RWPE2 (cell line): ENCODE data around the gene LRRC45.
A peak's percentile ranks its signal among the peaks of the same experiment; 100 is the strongest.

ENCODE experiments used
- ATAC-seq: fragments of 200-7000 bp; cut with Tn5 transposase; 3 replicates; pipeline ENCODE4 v1.9.1; 2021; ENCODE audit warnings: low read depth
- DNase-seq: peaks from one replicate; pipeline ENCODE4 v3.0.0-alpha.2; 2020; ENCODE audit warnings: low spot score
- H3K27ac ChIP-seq: fragments of 450-650 bp; 2 replicates; pipeline ENCODE4 v1.5.1; 2017; ENCODE audit warnings: mild to moderate bottlenecking; ENCODE audit not compliant: poor library complexity, severe bottlenecking
- H3K27me3 ChIP-seq: fragments of 250-450 bp; sonication (Bioruptor Pico); 2 replicates; pipeline ENCODE4 v1.5.1; 2021; ENCODE audit warnings: mild to moderate bottlenecking, moderate library complexity; ENCODE audit not compliant: insufficient read depth, poor library complexity, severe bottlenecking
- H3K36me3 ChIP-seq: fragments of 250-450 bp; sonication (Bioruptor Pico); 2 replicates; pipeline ENCODE4 v1.5.1; 2020; ENCODE audit warnings: low read depth, mild to moderate bottlenecking, moderate library complexity
- H3K4me1 ChIP-seq: fragments of 250-450 bp; sonication (Bioruptor Pico); 2 replicates; pipeline ENCODE4 v1.5.1; 2021; ENCODE audit warnings: mild to moderate bottlenecking, moderate library complexity; ENCODE audit not compliant: insufficient read depth, poor library complexity, severe bottlenecking
- H3K4me3 ChIP-seq: fragments of 250-450 bp; sonication (Bioruptor Pico); 2 replicates; pipeline ENCODE4 v1.5.1; 2021; ENCODE audit warnings: mild to moderate bottlenecking, moderate library complexity; ENCODE audit not compliant: severe bottlenecking
- H3K9me3 ChIP-seq: fragments of 250-450 bp; sonication (Bioruptor Pico); 2 replicates; pipeline ENCODE4 v1.5.1; 2021; ENCODE audit warnings: mild to moderate bottlenecking, moderate library complexity; ENCODE audit not compliant: severe bottlenecking
- CTCF ChIP-seq: fragments of 450-650 bp; IDR thresholded peaks from one replicate; pipeline ENCODE4 v1.5.1; 2017; ENCODE audit warnings: mild to moderate bottlenecking, moderate library complexity; ENCODE audit not compliant: poor library complexity, severe bottlenecking

LRRC45 gene

DNA sequence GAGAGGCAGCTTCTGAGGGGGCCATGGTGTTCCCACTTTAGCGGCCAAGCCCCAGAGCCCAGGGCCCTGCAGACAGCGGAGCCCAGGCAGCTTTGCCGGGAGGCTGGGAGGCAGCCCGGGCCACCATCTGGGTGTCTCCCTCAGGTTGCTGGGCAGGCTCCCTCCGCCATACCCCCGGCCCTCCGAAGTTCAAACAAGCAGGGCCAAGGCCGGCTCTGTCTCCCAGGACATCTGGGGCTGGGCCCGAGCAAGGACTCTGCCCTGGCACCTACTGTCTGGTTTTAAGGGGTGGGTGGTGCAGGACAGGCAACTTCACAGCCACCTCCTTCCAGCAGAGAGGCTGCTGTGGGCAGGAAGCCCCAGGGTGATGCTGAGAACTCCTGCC is 39.9 kb downstream of the LRRC45 start:
- no peaks in the 10 kb centered on the region for H3K4me1 ChIP-seq
- no peaks in the 10 kb centered on the region for H3K27me3 ChIP-seq
- no peak overlapping the region for H3K27ac ChIP-seq
- H3K9me3 ChIP-seq = no peaks in the 10 kb centered on the region
- no peak overlapping the region for H3K4me3 ChIP-seq
- H3K36me3 ChIP-seq = peaks cover 63% of the 10 kb centered on the region
- ATAC-seq (no peak), DNase-seq (no peak)
- TF ChIP-seq CTCF = no peak

DNA sequence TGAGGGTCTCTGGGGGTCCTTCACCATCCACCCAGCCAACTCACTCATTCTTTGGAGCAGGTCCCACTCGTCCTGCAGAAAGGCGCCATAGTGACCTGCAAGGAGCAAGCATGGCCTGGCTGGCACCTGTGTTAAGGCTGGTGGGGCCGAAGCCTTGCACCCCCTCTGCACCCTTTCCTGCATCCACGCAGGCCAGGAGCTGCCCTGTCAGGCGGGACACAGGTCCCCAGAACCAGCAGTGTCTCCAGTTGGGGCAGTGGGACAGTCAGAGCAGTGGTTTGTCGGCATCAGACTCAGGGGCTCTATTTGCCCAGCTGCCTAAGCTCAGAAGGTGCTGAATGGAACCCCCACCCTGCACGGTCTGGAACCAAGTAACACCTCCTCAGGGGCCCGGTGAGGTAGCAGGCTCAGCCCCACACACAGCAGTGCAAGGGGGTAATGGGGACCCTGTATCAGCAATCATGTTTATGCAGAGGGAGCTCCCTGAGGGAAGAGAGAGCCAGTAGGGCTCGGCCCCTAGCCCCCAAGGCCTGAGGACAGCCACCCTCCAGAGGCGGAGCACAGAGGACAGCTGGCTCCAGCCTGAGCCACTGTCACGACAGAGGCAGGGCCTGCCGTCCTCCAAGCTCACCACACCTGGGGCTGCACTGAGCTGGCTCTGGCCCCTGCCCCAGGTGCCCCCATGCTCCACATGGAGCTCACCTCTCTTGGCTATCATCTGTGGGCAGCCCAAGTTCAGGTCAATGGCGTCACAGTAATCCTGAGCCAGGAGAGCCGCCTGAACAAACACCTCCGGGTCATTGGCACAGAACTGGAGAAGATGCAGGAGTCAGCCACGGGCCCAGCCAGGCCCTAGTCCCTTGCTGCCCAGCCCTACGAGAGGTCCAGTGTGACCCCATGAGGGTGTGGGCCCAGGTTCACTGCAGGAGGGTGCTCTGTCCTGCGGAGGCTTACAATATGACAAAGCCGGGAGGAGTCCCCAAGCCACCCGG is 40.6 kb downstream of the LRRC45 start:
- no peak overlapping the region for H3K27ac ChIP-seq
- ATAC-seq (no peak), DNase-seq (no peak)
- TF ChIP-seq CTCF = no peak
- H3K9me3 ChIP-seq = no peaks in the 10 kb centered on the region
- H3K36me3 ChIP-seq = peaks cover 55% of the 10 kb centered on the region
- no peak overlapping the region for H3K4me3 ChIP-seq
- no peaks in the 10 kb centered on the region for H3K27me3 ChIP-seq
- H3K4me1 ChIP-seq = no peaks in the 10 kb centered on the region

DNA sequence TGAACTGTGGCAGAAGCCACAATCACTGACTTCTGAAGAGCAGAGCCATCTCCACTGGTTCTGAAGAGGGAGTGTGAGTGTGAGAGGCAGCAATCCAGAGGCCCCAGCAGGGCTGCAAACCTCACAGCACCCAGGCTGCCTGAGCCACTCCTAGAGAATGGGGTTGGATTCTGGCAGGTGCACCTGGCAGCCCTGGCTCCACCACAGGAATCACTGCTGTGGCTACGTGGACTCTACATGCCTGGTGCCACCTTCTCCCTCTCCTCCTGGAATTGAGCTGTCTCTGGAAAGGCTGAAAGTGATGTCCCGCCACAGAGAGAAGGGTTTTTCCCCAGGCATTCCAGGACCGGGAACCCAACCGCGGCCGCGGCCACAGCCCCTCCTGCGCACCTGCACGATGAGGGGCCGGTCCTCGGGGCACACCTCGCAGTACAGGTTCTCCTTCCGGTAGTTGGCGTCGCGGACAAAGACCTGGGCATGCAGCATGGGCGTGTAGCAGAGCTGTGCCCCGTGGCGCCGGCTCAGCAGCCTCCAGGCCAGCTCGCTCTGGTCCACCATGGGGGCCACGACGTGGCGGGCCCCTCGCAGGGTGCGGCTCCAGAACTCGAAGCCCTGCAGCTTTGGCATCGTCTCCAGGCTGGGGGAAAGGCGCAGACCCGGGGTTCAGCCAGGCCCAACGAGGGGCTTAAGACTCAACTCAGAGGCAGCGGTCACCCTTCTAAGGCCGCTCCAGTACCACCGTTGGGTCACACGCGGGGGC is 41.5 kb downstream of the LRRC45 start:
- ATAC-seq = peak; percentile 47; the same call in 2 of the 3 replicates

DNA sequence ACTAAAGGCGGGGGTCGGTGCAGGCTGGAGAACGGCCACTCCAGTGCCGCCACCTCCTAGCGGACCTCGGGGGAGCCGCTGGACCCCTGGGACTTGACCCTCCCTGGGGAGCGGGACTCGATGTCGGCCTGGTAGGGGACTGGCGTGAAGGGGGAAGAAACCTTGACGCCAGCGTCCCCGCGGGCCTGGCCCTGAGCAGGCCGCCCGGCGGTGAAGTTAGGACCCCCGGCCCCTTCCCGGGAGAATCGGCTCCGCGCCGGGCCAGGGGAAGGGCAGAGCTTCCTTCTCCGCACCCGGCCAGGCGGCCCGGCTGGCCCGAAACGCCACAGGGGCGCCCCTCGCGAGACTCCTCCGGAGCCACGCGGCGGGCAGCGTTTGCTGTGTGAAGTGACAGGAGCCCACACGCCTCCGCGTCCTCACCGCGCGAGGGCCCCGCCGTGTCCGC is 42.1 kb downstream of the LRRC45 start:
- TF ChIP-seq CTCF = no peak
- peak; percentile 3; the same call in 1 of the 3 replicates for ATAC-seq

More for the DNA sequence above, 41.5 kb downstream of the LRRC45 start:
- Histone ChIP-seq H3K4me3 (peak overlapping the region; percentile 98), H3K27ac (peak overlapping the region; percentile 41), H3K36me3 (peaks cover 46% of the 10 kb centered on the region), H3K4me1 (no peaks in the 10 kb centered on the region), H3K9me3 (no peaks in the 10 kb centered on the region), H3K27me3 (no peaks in the 10 kb centered on the region)
- no peak for DNase-seq
- no peak for TF ChIP-seq CTCF

More for the DNA sequence above, 42.1 kb downstream of the LRRC45 start:
- Histone ChIP-seq H3K27me3 (no peaks in the 10 kb centered on the region), H3K9me3 (no peaks in the 10 kb centered on the region), H3K27ac (peak overlapping the region; percentile 41), H3K36me3 (peaks cover 40% of the 10 kb centered on the region), H3K4me1 (no peaks in the 10 kb centered on the region), H3K4me3 (peak overlapping the region; percentile 98)
- no peak for DNase-seq
